ENCODE results near the gene SCYGR7.
"Not testable (repeated sequence)": the region's sequence is repeated elsewhere in the genome, so short reads cannot be mapped to it uniquely, and the experiment has no call there.

Gene SCYGR7, protein sequence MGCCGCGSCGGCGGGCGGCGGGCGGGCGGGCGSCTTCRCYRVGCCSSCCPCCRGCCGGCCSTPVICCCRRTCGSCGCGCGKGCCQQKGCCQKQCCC

GRCh38 chr2:227728035-227728434 is at the start of gene SCYGR7:
SCYGR7 (plus strand) TSS chr2:227728335; CDS start chr2:227728335, 0 bp downstream.
- no peak for DNase-seq (ENCODE audit: low read depth in 2 of 2)

DNA sequence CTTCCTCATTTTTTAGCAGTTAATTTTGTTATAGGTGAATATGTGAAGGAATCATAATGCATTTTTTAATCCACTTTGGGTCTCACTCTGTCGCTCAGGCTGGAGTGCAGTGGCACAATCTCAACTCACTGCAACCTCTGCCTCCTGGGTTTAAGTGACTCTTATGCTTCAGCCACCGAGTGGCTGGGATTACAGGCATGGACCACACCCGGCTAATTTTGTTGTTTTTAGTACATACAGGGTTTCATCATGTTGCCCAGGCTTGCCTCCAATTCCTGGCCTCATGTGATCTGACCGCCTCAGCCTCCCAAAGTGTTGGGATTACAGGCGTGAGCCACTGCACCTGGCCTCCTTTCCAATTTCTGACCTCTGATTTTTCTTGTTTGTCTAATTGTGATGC is 43.9 kb upstream of the SCYGR7 start:
- no peak for DNase-seq (ENCODE audit: low read depth in 2 of 2)

DNA sequence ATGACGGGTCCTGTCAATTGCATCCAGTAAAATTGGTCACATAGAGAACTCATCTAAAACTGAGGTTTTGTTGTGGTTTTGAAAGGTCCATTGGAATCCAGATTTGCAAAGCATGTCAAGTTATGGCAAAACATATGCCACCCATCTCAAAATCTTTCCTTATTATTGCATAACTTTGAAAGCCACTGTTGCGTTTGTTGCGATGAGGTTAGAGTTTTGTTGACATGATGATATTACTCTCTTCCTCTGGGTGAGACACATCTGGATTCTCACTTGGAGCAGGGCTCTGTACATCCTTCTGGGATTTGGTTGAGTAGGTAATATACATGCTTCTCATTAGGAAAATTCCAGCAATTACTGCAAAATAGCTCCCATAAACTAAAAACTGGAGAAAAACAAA is 40.9 kb upstream of the SCYGR7 start:
- DNase-seq (ENCODE audit: low read depth in 2 of 2) = no peak

- no peak for DNase-seq (ENCODE audit: low read depth in 2 of 2)
Measured at GRCh38 chr2:227696990-227697679, 31.0 kb upstream of the SCYGR7 start.

DNA sequence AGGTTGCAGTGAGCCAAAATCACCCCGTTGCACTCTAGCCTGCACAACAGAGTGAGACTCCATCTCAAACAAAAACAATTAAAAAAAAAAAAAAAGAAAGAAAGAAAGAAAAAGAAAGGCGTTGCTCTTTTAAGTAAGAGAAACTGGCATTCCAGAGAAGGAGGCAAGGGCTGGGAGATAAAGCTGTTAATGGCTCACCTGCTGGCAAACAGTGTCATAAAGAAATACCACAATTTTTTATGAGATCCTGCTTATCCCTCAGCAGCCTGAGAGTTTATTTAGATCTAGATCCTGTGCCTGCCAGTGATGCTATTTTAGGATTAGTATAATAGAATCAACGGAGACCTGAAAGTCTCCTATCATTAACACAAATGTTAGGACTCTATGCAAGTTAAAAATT is 26.6 kb upstream of the SCYGR7 start:
- DNase-seq (ENCODE audit: low read depth in 2 of 2) = no peak

DNA sequence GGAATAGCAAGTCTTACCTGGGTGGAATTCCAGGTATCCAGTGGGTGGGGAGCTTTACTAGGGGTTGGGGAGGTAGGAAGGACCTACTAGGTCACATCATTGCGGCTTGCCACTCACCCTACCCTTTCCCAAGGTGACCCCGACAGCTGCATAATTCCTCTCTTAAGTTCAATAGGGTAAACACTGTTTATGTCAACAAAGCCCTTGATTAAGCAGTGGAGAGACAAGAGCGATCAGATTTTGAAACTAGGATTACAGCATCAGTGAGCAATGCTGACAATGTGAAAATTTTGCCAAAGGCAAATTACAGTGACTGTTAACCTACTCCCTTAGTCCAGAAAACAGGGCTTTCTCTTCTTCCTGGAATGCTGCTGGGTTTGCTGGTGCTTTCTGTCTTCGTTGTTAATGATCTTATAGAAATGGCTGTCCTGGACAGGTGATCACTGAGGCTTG is 24.8 kb upstream of the SCYGR7 start:
- DNase-seq (ENCODE audit: low read depth in 2 of 2) = no peak

- DNase-seq (ENCODE audit: low read depth in 2 of 2) = no peak
Measured at GRCh38 chr2:227703961-227704360, 24.2 kb upstream of the SCYGR7 start.

DNA sequence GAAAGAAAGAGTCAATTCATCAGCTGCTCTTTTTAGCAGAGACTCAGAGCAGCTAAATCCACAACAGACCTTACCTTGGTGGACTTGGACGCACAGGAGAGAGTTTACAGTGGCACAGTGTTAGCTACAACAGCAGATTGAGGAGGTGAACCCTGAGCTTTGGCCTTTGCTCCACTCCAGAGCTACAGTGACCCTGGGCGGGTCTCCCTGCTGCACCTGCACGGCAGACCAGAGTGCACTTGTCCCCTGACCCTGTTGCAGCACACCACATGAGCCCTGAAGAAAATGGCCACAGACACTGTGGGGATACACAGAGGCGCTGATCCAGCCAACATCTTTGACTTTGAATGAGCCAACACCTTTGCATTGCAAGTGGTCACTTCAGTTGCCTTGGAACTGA is 21.3 kb upstream of the SCYGR7 start:
- DNase-seq (ENCODE audit: low read depth in 2 of 2) = no peak

DNA sequence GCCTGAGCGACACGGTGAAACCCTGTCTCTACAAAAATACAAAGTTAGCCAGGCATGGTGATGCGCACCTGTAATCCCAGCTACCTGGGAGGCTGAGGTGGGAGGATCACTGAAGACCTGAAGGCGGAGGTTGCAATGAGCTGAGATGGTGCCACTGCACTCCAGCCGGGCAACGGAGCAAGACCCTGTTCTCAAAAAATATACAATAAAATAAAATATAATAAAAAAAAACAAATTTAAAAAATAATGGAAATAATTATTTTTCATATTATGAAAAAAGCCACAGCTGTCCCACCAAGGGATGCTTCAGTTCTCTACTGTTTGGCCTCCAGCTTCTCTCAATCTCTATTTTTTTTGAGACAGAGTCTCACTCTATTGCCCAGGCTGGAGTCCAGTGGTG is 20.7 kb upstream of the SCYGR7 start:
- no peak for DNase-seq (ENCODE audit: low read depth in 2 of 2)

GRCh38 chr2:227710986-227711385 is 17.1 kb upstream of the SCYGR7 start:
- DNase-seq (ENCODE audit: low read depth in 2 of 2) = no peak

DNA sequence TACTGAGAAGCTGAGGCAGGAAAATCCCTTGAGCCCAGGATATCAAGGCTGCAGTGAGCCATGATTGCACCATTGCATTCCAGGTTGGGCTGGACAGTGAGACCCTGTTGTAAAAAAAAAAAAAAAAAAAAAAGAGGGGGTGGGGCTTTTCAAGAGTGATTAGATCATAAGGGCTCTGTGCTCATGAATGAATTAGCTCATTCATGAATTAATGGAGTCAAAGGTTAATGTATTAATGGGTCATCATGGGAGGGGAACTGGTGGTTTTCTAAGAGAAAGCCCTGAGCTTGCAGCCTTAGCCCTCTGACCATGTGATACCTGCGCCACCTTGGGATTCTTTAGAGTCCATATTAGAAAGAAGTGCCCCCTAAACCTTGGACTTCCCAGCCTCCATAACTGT is 14.8 kb upstream of the SCYGR7 start:
- no peak for DNase-seq (ENCODE audit: low read depth in 2 of 2)

- DNase-seq (ENCODE audit: low read depth in 2 of 2) = no peak
Measured at GRCh38 chr2:227716501-227716900, 11.6 kb upstream of the SCYGR7 start.

- DNase-seq (ENCODE audit: low read depth in 2 of 2) = peak in 1 of 2 donors; percentile 4
Measured at GRCh38 chr2:227717687-227718567, 10.2 kb upstream of the SCYGR7 start, which contains the start of gene SLC19A3. SLC19A3 (minus strand) TSS chr2:227718028; CDS start chr2:227702318, 15,710 bp downstream.

DNA sequence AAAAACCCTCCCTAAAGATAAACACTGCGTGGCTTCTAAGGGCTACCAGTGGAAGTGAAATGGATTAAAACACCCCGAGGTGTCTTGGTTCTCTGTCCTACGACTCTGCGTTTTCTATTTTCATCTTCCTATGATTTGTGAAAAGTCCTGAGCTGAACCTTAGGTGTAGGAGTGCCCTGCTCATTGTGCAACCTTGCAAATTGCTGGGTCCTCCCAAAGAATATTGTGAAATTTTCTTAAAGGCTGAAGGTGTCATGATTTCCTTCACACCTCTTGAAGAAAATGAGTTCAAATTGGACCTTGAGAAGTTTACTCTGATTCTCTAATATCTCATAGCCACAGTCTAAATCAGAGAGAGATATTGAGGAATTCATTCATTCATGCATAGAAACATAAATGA is 8.5 kb upstream of the SCYGR7 start:
- DNase-seq (ENCODE audit: low read depth in 2 of 2) = no peak

GRCh38 chr2:227720680-227721079 is 7.5 kb upstream of the SCYGR7 start:
- no peak for DNase-seq (ENCODE audit: low read depth in 2 of 2)

GRCh38 chr2:227722821-227723220 is 5.3 kb upstream of the SCYGR7 start:
- not testable (repeated sequence) for DNase-seq (ENCODE audit: low read depth in 2 of 2)

GRCh38 chr2:227724394-227725039 is 3.6 kb upstream of the SCYGR7 start, which contains the start of gene SCYGR6:
SCYGR6 (minus strand) TSS chr2:227724757; CDS start chr2:227724757, 0 bp downstream.
- no peak for DNase-seq (ENCODE audit: low read depth in 2 of 2)

DNA sequence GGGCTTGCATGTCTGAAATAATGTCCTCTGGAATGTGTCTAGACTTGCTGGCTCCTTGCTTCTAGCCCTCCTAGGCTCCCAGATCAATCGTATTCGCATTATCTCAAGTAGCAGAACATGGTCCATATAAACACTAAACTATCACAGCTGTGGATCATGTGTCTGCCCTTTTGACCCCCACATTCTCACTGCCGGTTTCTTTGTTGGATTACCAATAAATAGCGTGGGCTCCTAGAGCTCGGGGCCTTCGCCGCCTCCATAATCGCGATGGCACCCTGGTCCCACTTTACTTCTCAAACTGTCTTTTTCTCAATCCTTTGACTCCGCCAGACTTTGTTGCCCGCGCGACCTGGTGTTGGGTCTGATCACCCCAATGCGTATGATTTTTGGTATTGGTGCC is 11.2 kb downstream of the SCYGR7 start:
- no peak for DNase-seq (ENCODE audit: low read depth in 2 of 2)

GRCh38 chr2:227740705-227741104 is 12.6 kb downstream of the SCYGR7 start:
- DNase-seq (ENCODE audit: low read depth in 2 of 2) = not testable (repeated sequence)

DNA sequence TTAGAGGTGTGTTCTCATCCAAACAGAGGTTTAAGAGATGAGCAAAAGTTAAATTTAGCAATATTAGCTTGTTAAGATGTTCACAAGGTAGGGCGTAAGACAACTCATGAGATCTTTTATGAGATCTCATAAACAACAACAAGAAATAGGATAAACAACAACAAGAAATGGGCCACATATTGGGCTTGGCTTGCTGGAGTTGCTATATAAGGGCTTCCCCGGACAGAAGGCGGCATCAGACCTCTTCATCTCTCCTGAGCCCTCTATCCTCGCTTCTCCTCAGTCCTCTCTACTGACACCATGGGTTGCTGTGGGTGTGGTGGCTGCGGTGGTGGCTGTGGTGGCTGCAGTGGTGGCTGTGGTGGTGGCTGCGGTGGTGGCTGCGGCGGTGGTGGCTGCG is 17.5 kb downstream of the SCYGR7 start, which contains the start of gene SCYGR8:
SCYGR8 (plus strand) TSS at position 301 of the 400 bp plus-strand sequence; CDS start at position 301, 0 bp downstream.
- DNase-seq (ENCODE audit: low read depth in 2 of 2) = no peak

DNA sequence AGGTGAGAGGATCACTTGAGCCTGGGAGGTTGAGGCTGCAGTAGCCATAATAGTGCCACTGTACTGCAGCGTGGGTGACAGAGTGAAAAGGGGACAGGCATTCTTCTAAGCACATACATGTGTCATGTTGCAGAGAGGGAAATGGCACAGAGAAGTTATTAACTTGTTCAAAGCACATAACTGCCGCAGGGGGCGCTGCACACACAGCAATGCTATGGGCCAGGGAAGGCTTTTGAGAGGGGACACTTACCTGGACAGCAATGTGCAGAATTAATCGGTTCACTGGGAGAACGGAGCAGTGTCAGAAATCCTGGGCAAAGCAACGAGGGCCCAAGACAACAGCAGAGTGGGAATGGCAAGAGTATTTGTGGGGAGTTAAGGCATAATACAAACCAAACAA is 19.9 kb downstream of the SCYGR7 start:
- DNase-seq (ENCODE audit: low read depth in 2 of 2) = no peak

GRCh38 chr2:227756261-227756660 is 28.1 kb downstream of the SCYGR7 start:
- not testable (repeated sequence) for DNase-seq (ENCODE audit: low read depth in 2 of 2)

Measured in stimulated activated CD4-positive, alpha-beta T cell treated with anti-CD3 and anti-CD28 coated beads, Interleukin-15, amount 100 ng/mL, for 48 hours (primary cell).